ENCODE measurements around the gene IDE. TPM values are rescaled to one million over a fixed set of nuclear protein-coding genes. Genes with fewer than 3 reads are reported as not detected.
A peak's percentile ranks its signal among the peaks of the same experiment; 100 is the strongest.

Gene IDE
- total RNA-seq = 10 to 100 TPM; 15.2 to 17.8 TPM
- polyA plus RNA-seq (2013, experiment 1 of 2) = 17.9 TPM
- 20.0 TPM for polyA plus RNA-seq (2013, experiment 2 of 2)
- total RNA-seq = 18.2 to 174 (median 68.4) reads per million in 172 experiments

DNA sequence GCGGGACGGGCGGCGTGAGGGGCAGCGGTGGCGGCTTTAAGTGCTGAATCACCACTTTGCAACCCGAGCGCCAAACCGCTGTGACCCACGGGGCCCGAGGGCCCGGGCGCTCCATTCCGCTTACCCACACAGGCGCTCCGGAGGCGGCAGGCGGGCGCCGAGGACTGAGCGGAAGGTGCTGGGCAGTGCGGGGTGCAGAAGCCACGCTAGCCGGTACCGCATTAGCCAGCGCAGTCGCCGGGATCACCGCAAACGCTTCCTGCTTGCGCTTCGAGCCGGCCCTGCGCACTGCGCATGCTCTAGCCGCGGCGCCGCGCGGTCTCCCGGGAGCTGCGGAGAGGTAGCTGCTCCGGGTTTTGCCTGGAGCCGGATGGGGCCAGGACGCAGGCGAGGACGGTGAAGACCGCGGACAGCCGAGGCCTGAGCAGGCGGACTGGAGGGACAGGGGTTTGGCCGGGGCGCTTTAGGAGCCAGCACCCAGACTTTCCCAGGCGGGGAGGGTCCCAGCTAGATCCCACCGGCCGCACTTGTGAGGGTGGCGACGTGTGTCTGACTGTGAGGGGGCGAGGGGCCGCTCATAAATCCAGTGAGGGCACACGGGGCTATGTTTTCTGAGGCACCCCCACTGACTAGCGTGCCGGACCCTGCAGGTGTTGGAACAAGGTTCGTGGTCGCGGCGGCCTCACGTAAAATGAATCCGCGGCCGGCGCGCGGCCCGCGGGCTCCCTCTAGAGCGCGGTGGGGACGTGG, at the start of gene IDE:
TSS of gene IDE (minus strand) at position 296 of the 750 bp plus-strand sequence. CDS start at position 222, 74 bp downstream.
- H3K36me3 ChIP-seq (ENCODE audit: insufficient read depth, low read length) = no peaks in the 10 kb centered on the region
- intact Hi-C loops (cut with DNase I, micrococcal nuclease) = loop anchor here (1.0 to 10.0 kb wide), 5 partner anchors 17 to 779 kb away; partner anchors contain the start of genes BTAF1 (in 1 of the 2), CPEB3 (in 1 of the 2), MARCHF5 (in 1 of the 2) and TNKS2 (in 1 of the 2)
- H3K27ac ChIP-seq (ENCODE audit: low read depth in 1 of 2, low read length in 2 of 2) = peak within 1 kb of the TSS; percentile 77
- TF ChIP-seq, protein P1, sequence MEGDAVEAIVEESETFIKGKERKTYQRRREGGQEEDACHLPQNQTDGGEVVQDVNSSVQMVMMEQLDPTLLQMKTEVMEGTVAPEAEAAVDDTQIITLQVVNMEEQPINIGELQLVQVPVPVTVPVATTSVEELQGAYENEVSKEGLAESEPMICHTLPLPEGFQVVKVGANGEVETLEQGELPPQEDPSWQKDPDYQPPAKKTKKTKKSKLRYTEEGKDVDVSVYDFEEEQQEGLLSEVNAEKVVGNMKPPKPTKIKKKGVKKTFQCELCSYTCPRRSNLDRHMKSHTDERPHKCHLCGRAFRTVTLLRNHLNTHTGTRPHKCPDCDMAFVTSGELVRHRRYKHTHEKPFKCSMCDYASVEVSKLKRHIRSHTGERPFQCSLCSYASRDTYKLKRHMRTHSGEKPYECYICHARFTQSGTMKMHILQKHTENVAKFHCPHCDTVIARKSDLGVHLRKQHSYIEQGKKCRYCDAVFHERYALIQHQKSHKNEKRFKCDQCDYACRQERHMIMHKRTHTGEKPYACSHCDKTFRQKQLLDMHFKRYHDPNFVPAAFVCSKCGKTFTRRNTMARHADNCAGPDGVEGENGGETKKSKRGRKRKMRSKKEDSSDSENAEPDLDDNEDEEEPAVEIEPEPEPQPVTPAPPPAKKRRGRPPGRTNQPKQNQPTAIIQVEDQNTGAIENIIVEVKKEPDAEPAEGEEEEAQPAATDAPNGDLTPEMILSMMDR (IDR thresholded peaks at IDR 0.05) = peak; percentile 91
- no peaks in the 10 kb centered on the region for H3K27me3 Mint-ChIP-seq
- ChIA-PET POLR2A (interaction anchor here (0.6 to 4.6 kb wide), 14 partner anchors 8 to 1128 kb away, joined by 3 to 103 read pairs (median 4); partner anchors contain the start of genes CPEB3, EXOC6, FRA10AC1 and KIF11), CTCF (interaction anchor here (0.6 to 5.7 kb wide), 14 partner anchors 9 to 287 kb away, joined by 3 to 108 read pairs (median 4); partner anchors contain the start of genes CPEB3, KIF11 and MARCHF5)
- peak; percentile 64 to 91 (median 76) for DNase-seq
- peak within 1 kb of the TSS; percentile 88 for H3K27ac Mint-ChIP-seq
- ATAC-seq (ENCODE audit: poor library complexity) = peak; percentile 73
- H3K4me3 ChIP-seq (ENCODE audit: low read length) = peak within 1 kb of the TSS; percentile 96
- H3K36me3 Mint-ChIP-seq (ENCODE audit: low read depth) = no peaks in the 10 kb centered on the region
- no peaks in the 10 kb centered on the region for H3K9me3 Mint-ChIP-seq
- no peaks in the 10 kb centered on the region for H3K27me3 ChIP-seq (ENCODE audit: control insufficient read depth in 1 of 2, insufficient read depth in 2 of 2, low read length in 2 of 2)
- H3K4me3 Mint-ChIP-seq = peak within 1 kb of the TSS; percentile 93
- peaks cover 40% of the 10 kb centered on the region for H3K4me1 Mint-ChIP-seq (ENCODE audit: low read depth)
- H3K4me1 ChIP-seq (ENCODE audit: insufficient read depth, low read length) = peaks cover 19% of the 10 kb centered on the region
- no peaks in the 10 kb centered on the region for H3K9me3 ChIP-seq (ENCODE audit: control insufficient read depth in 1 of 2, insufficient read depth in 1 of 2, low read length in 2 of 2)

DNA sequence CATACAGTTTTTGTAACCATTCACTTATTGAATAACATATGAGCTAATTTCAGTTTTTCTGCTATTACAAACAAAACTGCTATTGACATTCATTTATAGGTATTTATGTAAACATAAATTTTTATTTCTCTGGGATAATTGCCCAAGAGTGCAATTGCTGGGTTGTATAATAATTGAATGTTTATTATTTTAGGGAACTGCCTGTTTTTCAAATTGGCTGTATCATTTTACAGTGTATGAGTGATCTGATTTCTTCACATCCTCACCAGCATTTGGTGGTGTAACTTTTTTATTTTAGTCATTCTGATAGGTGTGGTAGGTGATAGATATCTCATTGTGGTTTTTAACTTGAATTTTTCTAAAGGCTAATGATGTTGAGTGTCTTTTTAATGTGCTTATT, 45.5 kb upstream of the IDE start:
- no peaks in the 10 kb centered on the region for H3K36me3 ChIP-seq (ENCODE audit: insufficient read depth, low read length)
- Mint-ChIP-seq H3K4me3 (no peak overlapping the region), H3K9me3 (no peaks in the 10 kb centered on the region), H3K4me1 (ENCODE audit: low read depth) (no peaks in the 10 kb centered on the region), H3K27me3 (no peaks in the 10 kb centered on the region), H3K36me3 (ENCODE audit: low read depth) (peaks cover 4% of the 10 kb centered on the region), H3K27ac (no peak overlapping the region)
- no peaks in the 10 kb centered on the region for H3K27me3 ChIP-seq (ENCODE audit: control insufficient read depth in 1 of 2, insufficient read depth in 2 of 2, low read length in 2 of 2)
- no peaks in the 10 kb centered on the region for H3K9me3 ChIP-seq (ENCODE audit: control insufficient read depth in 1 of 2, insufficient read depth in 1 of 2, low read length in 2 of 2)
- no peaks in the 10 kb centered on the region for H3K4me1 ChIP-seq (ENCODE audit: insufficient read depth, low read length)
- intact Hi-C loops (cut with DNase I, micrococcal nuclease) = no loop called here
- TF ChIP-seq, protein P1 (IDR thresholded peaks at IDR 0.05) = no peak
- POLR2A ChIA-PET = no interaction called here
- CTCF ChIA-PET = no interaction called here
- no peak overlapping the region for H3K27ac ChIP-seq (ENCODE audit: low read depth in 1 of 2, low read length in 2 of 2)
- no peak overlapping the region for H3K4me3 ChIP-seq (ENCODE audit: low read length)
- no peak for ATAC-seq (ENCODE audit: poor library complexity)
- no peak for DNase-seq

DNA sequence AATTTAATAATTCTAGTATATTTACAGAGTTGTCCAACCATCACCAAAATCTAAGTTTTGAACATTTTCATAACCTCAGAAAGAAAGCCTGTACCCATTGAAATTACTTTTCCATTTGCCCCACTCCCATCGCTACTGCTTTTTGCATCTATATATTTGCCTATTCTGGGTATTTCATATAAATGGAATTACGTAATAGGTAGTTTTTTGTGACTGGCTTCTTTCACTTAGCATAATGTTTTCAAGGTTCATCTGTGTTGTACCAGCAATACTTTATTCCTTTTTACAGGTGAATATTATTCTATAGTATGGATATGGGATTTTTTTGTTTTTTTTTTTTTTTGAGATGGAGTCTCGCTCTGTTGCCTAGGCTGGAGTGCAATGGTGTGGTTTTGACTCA, 41.6 kb upstream of the IDE start:
- Histone ChIP-seq H3K27me3 (ENCODE audit: control insufficient read depth in 1 of 2, insufficient read depth in 2 of 2, low read length in 2 of 2) (no peaks in the 10 kb centered on the region), H3K4me1 (ENCODE audit: insufficient read depth, low read length) (no peaks in the 10 kb centered on the region), H3K9me3 (ENCODE audit: control insufficient read depth in 1 of 2, insufficient read depth in 1 of 2, low read length in 2 of 2) (no peaks in the 10 kb centered on the region), H3K27ac (ENCODE audit: low read depth in 1 of 2, low read length in 2 of 2) (no peak overlapping the region), H3K36me3 (ENCODE audit: insufficient read depth, low read length) (no peaks in the 10 kb centered on the region), H3K4me3 (ENCODE audit: low read length) (no peak overlapping the region)
- DNase-seq (no peak), ATAC-seq (ENCODE audit: poor library complexity) (no peak)
- H3K4me3 Mint-ChIP-seq = no peak overlapping the region
- TF ChIP-seq, protein P1 (IDR thresholded peaks at IDR 0.05) = no peak
- no peak overlapping the region for H3K27ac Mint-ChIP-seq
- POLR2A ChIA-PET = no interaction called here
- H3K9me3 Mint-ChIP-seq = no peaks in the 10 kb centered on the region
- intact Hi-C loops (cut with DNase I, micrococcal nuclease) = no loop called here
- no peaks in the 10 kb centered on the region for H3K27me3 Mint-ChIP-seq
- H3K36me3 Mint-ChIP-seq (ENCODE audit: low read depth) = no peaks in the 10 kb centered on the region
- no peaks in the 10 kb centered on the region for H3K4me1 Mint-ChIP-seq (ENCODE audit: low read depth)
- CTCF ChIA-PET = no interaction called here
